Neural cell (in vitro differentiated cells): Measurements from ENCODE around the gene DAPK2. TPM values are rescaled to one million over a fixed set of nuclear protein-coding genes. Genes with fewer than 3 reads are reported as not detected.

ENCODE experiments used
- H2AFZ ChIP-seq: fragments of 200-600, 300-800 bp; sonication (generic), shearing (Covaris generic); 2 replicates; pipeline ENCODE4 v1.6.0; 2014; ENCODE audit warnings: low read depth, mild to moderate bottlenecking, antibody characterized with exemption, low read length, moderate library complexity
- H3F3A ChIP-seq: fragments of 200-600 bp; shearing (Covaris generic); 2 replicates; pipeline ENCODE4 v1.6.1; 2016; ENCODE audit warnings: mild to moderate bottlenecking, moderate library complexity, mixed read lengths, antibody characterized with exemption, low read length; ENCODE audit not compliant: insufficient read depth, poor library complexity, severe bottlenecking
- H3K27ac ChIP-seq: fragments of 200-600, 300-800 bp; sonication (generic), shearing (Covaris generic); 2 replicates; pipeline ENCODE4 v1.5.1; 2014; ENCODE audit warnings: mild to moderate bottlenecking, low read length, moderate library complexity
- H3K27me3 ChIP-seq: fragments of 300-800, 200-600 bp; sonication (generic), shearing (Covaris generic); 2 replicates; pipeline ENCODE4 v1.6.0; 2014; ENCODE audit warnings: mild to moderate bottlenecking, low read depth, low read length, moderate library complexity; ENCODE audit not compliant: insufficient read depth
- H3K36me3 ChIP-seq: fragments of 300-800, 200-600 bp; sonication (generic), shearing (Covaris generic); 2 replicates; pipeline ENCODE4 v1.5.1; 2014; ENCODE audit warnings: mild to moderate bottlenecking, antibody characterized with exemption, low read length, moderate library complexity; ENCODE audit not compliant: insufficient read depth
- H3K4me2 ChIP-seq: fragments of 300-800, 200-600 bp; sonication (generic), shearing (Covaris generic); 2 replicates; pipeline ENCODE4 v1.6.0; 2014; ENCODE audit warnings: mild to moderate bottlenecking, low read length
- H3K4me3 ChIP-seq: fragments of 300-800, 200-600 bp; sonication (generic), shearing (Covaris generic); 2 replicates; pipeline ENCODE4 v1.5.1; 2014; ENCODE audit warnings: mild to moderate bottlenecking, low read length, moderate library complexity
- H3K79me2 ChIP-seq: fragments of 200-600 bp; shearing (Covaris generic); replicated peaks from 2 replicates; pipeline ENCODE4 v1.6.0; 2014; ENCODE audit warnings: mild to moderate bottlenecking, low read length, moderate library complexity; ENCODE audit not compliant: insufficient read depth
- H3K9ac ChIP-seq: fragments of 300-800, 200-600 bp; sonication (generic), shearing (Covaris generic); 2 replicates; pipeline ENCODE4 v1.6.1; 2016; ENCODE audit warnings: mild to moderate bottlenecking, low read length, mixed read lengths
- H3K9me2 ChIP-seq: fragments of 200-600 bp; shearing (Covaris generic); 2 replicates; pipeline ENCODE4 v1.6.1; 2016; ENCODE audit warnings: mild to moderate bottlenecking, low read length, mixed read lengths; ENCODE audit not compliant: insufficient read depth
- H3K9me3 ChIP-seq: fragments of 200-600, 300-800 bp; sonication (generic), shearing (Covaris generic); 2 replicates; pipeline ENCODE4 v1.6.1; 2016; ENCODE audit warnings: mild to moderate bottlenecking, mixed run types, low read length, moderate library complexity, mixed read lengths
- H4K20me1 ChIP-seq: fragments of 200-600 bp; shearing (Covaris generic); 2 replicates; pipeline ENCODE4 v1.6.1; 2016; ENCODE audit warnings: mild to moderate bottlenecking, mixed run types; ENCODE audit not compliant: insufficient read depth
- CTCF ChIP-seq: fragments of 450-650 bp; IDR thresholded peaks from 2 replicates; pipeline ENCODE4 v1.5.1; 2014; ENCODE audit warnings: antibody characterized with exemption, mild to moderate bottlenecking, moderate library complexity; ENCODE audit not compliant: poor library complexity, severe bottlenecking
- EP300 ChIP-seq: fragments of 450-650 bp; conservative IDR thresholded peaks from 2 replicates; pipeline ENCODE4 v1.6.1; 2014; ENCODE audit warnings: antibody characterized with exemption, mild to moderate bottlenecking, moderate library complexity; ENCODE audit not compliant: poor library complexity, severe bottlenecking
- EZH2 ChIP-seq: fragments of 200-600, 300-800 bp; shearing (Covaris generic), sonication (generic); IDR thresholded peaks from 2 replicates; pipeline ENCODE4 v1.6.1; 2014; ENCODE audit warnings: antibody characterized with exemption, low read length, borderline replicate concordance, mild to moderate bottlenecking; ENCODE audit not compliant: insufficient read depth, poor library complexity, severe bottlenecking
- MXI1 ChIP-seq: fragments of 450-650 bp; conservative IDR thresholded peaks from 2 replicates; pipeline ENCODE4 v1.6.1; 2014; ENCODE audit warnings: antibody characterized with exemption, mild to moderate bottlenecking; ENCODE audit not compliant: poor library complexity, severe bottlenecking
- POLR2AphosphoS5 ChIP-seq: IDR thresholded peaks from 2 replicates; pipeline ENCODE4 v1.6.1; 2012
- RAD21 ChIP-seq: fragments of 450-650 bp; conservative IDR thresholded peaks from 2 replicates; pipeline ENCODE4 v1.6.1; 2014; ENCODE audit warnings: antibody characterized with exemption, mild to moderate bottlenecking, moderate library complexity
- REST ChIP-seq: IDR thresholded peaks from 2 replicates; pipeline ENCODE4 v1.6.1; 2012; ENCODE audit warnings: borderline replicate concordance
- SMC3 ChIP-seq: fragments of 450-650 bp; conservative IDR thresholded peaks from 2 replicates; pipeline ENCODE4 v1.6.1; 2014; ENCODE audit warnings: antibody characterized with exemption, mild to moderate bottlenecking, moderate library complexity; ENCODE audit not compliant: poor library complexity
- TAF1 ChIP-seq: IDR thresholded peaks from 2 replicates; pipeline ENCODE4 v1.6.1; 2012; ENCODE audit warnings: low read depth
- polyA plus RNA-seq: library from polyadenylated mRNA; depleted of rRNA; stranded (reverse); fragments of >200 nt; gene quantifications from 2 replicates; pipeline ENCODE4 v1.2.3, GENCODE V29; 2014

DAPK2 gene
- polyA plus RNA-seq, 1 donor from 2014 or later = 0.78 TPM

GRCh38 chr15:63902671-63903035, 143.6 kb downstream of the DAPK2 start:
- Histone ChIP-seq H3K9ac (no peak overlapping the region), H2AFZ (no peak overlapping the region), H3F3A (no peaks in the 10 kb centered on the region), H3K79me2 (no peaks in the 10 kb centered on the region), H3K4me3 (no peak overlapping the region), H4K20me1 (no peaks in the 10 kb centered on the region), H3K9me3 (no peaks in the 10 kb centered on the region), H3K36me3 (no peaks in the 10 kb centered on the region), H3K27me3 (no peaks in the 10 kb centered on the region), H3K27ac (no peak overlapping the region), H3K9me2 (no peaks in the 10 kb centered on the region), H3K4me2 (no peak overlapping the region)
- TF ChIP-seq SMC3 = no peak
- TF ChIP-seq EP300 = no peak

GRCh38 chr15:63901912-63902670, 144.2 kb downstream of the DAPK2 start:
- H3K4me3 ChIP-seq = no peak overlapping the region
- no peak overlapping the region for H3K27ac ChIP-seq
- H3K4me2 ChIP-seq = no peak overlapping the region
- no peaks in the 10 kb centered on the region for H3K27me3 ChIP-seq
- H4K20me1 ChIP-seq = no peaks in the 10 kb centered on the region
- H3K79me2 ChIP-seq = no peaks in the 10 kb centered on the region
- H3F3A ChIP-seq = no peaks in the 10 kb centered on the region
- H2AFZ ChIP-seq = no peak overlapping the region
- no peak overlapping the region for H3K9ac ChIP-seq
- H3K9me3 ChIP-seq = no peaks in the 10 kb centered on the region
- no peak for TF ChIP-seq POLR2AphosphoS5
- TF ChIP-seq TAF1 = no peak
- TF ChIP-seq EZH2 = no peak
- TF ChIP-seq EP300 = no peak
- no peak for TF ChIP-seq SMC3
- TF ChIP-seq CTCF = no peak
- no peak for TF ChIP-seq REST
- TF ChIP-seq MXI1 = no peak
- no peak for TF ChIP-seq RAD21
- H3K36me3 ChIP-seq = no peaks in the 10 kb centered on the region
- no peaks in the 10 kb centered on the region for H3K9me2 ChIP-seq
